Measurements from ENCODE around the gene OPRD1.

OPRD1 gene

GRCh38 chr1:28889357-28889756, 77.4 kb downstream of the OPRD1 start:
- Mint-ChIP-seq H3K36me3 (ENCODE audit: low read depth) (peaks cover 4% of the 10 kb centered on the region), H3K27me3 (ENCODE audit: low read depth) (no peaks in the 10 kb centered on the region), H3K4me3 (peak overlapping the region; percentile 35), H3K4me1 (ENCODE audit: low read depth) (peaks cover 29% of the 10 kb centered on the region), H3K9me3 (no peaks in the 10 kb centered on the region), H3K27ac (no peak overlapping the region)
- DNase-seq (ENCODE audit: low spot score) = no peak

DNA sequence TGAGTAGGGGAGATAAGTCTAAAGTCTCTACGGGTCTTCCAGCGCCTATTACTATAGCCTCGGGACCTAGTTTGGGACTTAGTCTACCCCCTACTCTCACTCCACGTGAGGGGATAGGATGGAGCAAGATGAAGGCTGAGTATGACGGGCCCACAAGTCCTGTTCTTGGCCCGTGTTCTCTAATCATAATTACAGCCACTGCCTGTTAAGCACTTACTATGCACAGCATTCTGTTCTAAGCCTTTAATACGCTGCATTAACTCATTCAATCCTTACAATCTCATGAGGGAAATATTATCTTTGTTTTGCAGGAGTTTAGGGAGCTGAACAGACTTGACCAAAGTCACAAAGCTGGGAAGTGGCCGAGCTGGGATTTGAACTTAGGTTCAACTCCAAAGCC, 78.5 kb downstream of the OPRD1 start:
- Mint-ChIP-seq H3K27ac (peak overlapping the region; percentile 31), H3K9me3 (no peaks in the 10 kb centered on the region), H3K36me3 (ENCODE audit: low read depth) (peaks cover 6% of the 10 kb centered on the region), H3K27me3 (ENCODE audit: low read depth) (no peaks in the 10 kb centered on the region), H3K4me1 (ENCODE audit: low read depth) (peaks cover 20% of the 10 kb centered on the region), H3K4me3 (no peak overlapping the region)
- DNase-seq (ENCODE audit: low spot score) = no peak

DNA sequence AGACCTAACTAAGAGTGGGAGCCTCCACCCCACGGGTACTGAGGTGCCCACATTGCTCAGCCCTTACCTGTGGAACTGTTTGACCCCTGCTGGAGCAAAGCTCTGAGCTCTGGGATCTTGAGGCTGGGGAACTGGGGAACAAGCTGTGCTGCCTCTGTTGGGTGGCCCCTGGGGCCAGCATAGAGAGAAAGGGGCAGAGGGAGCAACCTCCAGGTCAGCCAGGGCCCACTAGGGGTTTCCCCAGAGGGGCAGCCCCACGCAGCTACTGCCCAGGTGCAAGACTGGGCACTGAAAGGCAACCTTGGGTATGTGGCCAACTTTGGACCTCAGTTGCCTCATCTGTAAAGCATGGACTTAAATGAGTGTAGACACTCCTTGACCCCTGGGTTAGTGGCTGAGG, 78.9 kb downstream of the OPRD1 start:
- H3K27ac Mint-ChIP-seq = no peak overlapping the region
- DNase-seq (ENCODE audit: low spot score) = no peak
- no peak overlapping the region for H3K4me3 Mint-ChIP-seq
- H3K9me3 Mint-ChIP-seq = no peaks in the 10 kb centered on the region
- H3K4me1 Mint-ChIP-seq (ENCODE audit: low read depth) = peaks cover 17% of the 10 kb centered on the region
- peaks cover 7% of the 10 kb centered on the region for H3K36me3 Mint-ChIP-seq (ENCODE audit: low read depth)
- no peaks in the 10 kb centered on the region for H3K27me3 Mint-ChIP-seq (ENCODE audit: low read depth)

DNA sequence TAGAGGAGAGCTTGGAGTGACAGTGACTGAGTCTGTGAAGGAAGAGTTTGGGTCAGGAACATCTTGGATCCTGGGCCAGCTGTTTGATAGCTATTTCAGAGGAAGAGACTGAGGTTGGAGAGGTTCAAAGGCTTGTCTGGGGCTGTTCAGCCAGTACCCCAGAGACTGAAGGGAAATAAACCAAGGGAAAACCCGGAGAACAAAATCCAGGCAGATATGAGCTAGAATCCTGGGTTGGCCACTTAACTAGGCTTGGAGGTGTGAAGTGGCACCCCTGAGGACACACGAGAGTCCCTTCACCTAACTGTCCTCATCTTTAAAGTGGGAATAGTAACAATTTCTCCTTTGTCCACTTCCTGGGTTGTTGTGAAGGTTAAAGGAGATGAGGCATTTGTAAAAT, 79.3 kb downstream of the OPRD1 start:
- Mint-ChIP-seq H3K4me1 (ENCODE audit: low read depth) (peaks cover 13% of the 10 kb centered on the region), H3K9me3 (no peaks in the 10 kb centered on the region), H3K27me3 (ENCODE audit: low read depth) (no peaks in the 10 kb centered on the region), H3K4me3 (no peak overlapping the region), H3K36me3 (ENCODE audit: low read depth) (peaks cover 10% of the 10 kb centered on the region), H3K27ac (no peak overlapping the region)
- no peak for DNase-seq (ENCODE audit: low spot score)

DNA sequence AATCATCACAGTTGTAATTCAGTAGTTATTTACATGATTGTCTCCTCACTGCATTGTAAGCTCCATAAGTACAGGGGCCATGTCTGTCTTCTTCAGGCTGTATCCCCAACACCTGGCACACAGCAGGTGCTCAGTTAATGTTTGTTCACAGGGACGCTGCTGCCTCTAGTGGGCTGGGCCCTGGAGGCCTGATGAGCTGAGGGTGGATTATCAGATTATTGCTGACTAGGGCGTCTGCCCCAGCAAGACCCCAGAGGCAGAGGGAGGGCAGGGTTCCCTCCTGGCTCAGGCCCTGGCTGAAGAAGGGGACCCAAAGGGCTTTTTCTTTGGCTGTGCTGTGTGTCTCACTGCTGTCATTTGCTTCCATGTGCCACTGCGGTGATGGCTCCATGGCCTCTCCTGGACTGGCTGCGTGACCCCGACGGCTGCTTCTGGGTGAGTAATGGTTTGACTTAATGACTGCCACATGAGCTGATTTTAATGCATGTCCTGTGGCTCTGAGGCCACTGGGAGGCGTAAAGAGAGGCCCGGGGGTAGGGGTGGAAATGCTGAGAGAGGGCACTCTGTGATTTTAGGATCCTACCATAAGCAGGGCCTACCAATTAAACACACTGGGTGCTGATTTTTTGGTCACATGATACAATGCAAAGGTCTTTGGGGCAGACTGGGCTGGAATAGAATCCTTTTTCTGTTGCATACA, 81.6 kb downstream of the OPRD1 start:
- H3K4me1 Mint-ChIP-seq (ENCODE audit: low read depth) = peaks cover 6% of the 10 kb centered on the region
- no peak for DNase-seq (ENCODE audit: low spot score)
- no peak overlapping the region for H3K27ac Mint-ChIP-seq
- peaks cover 12% of the 10 kb centered on the region for H3K36me3 Mint-ChIP-seq (ENCODE audit: low read depth)
- no peaks in the 10 kb centered on the region for H3K9me3 Mint-ChIP-seq
- H3K4me3 Mint-ChIP-seq = no peak overlapping the region
- no peaks in the 10 kb centered on the region for H3K27me3 Mint-ChIP-seq (ENCODE audit: low read depth)

DNA sequence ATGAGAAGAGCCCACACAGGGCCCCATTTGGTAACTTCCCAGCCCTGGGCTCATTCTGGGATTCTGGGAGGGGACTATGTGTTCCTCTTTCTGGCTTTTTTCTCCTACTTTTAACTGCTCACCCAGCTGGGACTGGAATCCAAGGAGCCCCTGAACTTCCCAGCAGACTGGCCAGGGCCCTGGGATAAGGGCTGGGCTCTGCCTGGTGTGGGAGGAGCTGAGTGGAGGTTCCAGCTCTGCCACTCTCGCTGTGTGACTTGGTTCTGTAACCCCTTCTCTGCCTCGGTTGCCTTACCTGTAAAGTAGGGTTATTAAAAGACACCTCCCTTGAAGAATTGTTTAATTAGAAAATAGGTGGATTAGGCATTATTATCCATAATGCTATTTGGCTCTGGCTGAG, 82.8 kb downstream of the OPRD1 start:
- DNase-seq (ENCODE audit: low spot score) = no peak
- Mint-ChIP-seq H3K27me3 (ENCODE audit: low read depth) (no peaks in the 10 kb centered on the region), H3K9me3 (no peaks in the 10 kb centered on the region), H3K27ac (no peak overlapping the region), H3K4me3 (no peak overlapping the region), H3K36me3 (ENCODE audit: low read depth) (peaks cover 13% of the 10 kb centered on the region), H3K4me1 (ENCODE audit: low read depth) (peaks cover 8% of the 10 kb centered on the region)

- no peak for DNase-seq (ENCODE audit: low spot score)
- Mint-ChIP-seq H3K27ac (no peak overlapping the region), H3K36me3 (ENCODE audit: low read depth) (peaks cover 13% of the 10 kb centered on the region), H3K9me3 (no peaks in the 10 kb centered on the region), H3K4me1 (ENCODE audit: low read depth) (peaks cover 7% of the 10 kb centered on the region), H3K27me3 (ENCODE audit: low read depth) (no peaks in the 10 kb centered on the region), H3K4me3 (no peak overlapping the region)
Measured at GRCh38 chr1:28895896-28896608, 84.1 kb downstream of the OPRD1 start.

- no peak for DNase-seq (ENCODE audit: low spot score)
- Mint-ChIP-seq H3K4me1 (ENCODE audit: low read depth) (peaks cover 5% of the 10 kb centered on the region), H3K9me3 (no peaks in the 10 kb centered on the region), H3K27me3 (ENCODE audit: low read depth) (no peaks in the 10 kb centered on the region), H3K4me3 (no peak overlapping the region), H3K27ac (no peak overlapping the region), H3K36me3 (ENCODE audit: low read depth) (peaks cover 13% of the 10 kb centered on the region)
Measured at GRCh38 chr1:28896609-28896986, 84.6 kb downstream of the OPRD1 start.

GRCh38 chr1:28897789-28898188, 85.8 kb downstream of the OPRD1 start:
- H3K27ac Mint-ChIP-seq = no peak overlapping the region

GRCh38 chr1:28898405-28898881, 86.5 kb downstream of the OPRD1 start:
- H3K4me1 Mint-ChIP-seq (ENCODE audit: low read depth) = peaks cover 5% of the 10 kb centered on the region
- H3K9me3 Mint-ChIP-seq = no peaks in the 10 kb centered on the region
- no peaks in the 10 kb centered on the region for H3K27me3 Mint-ChIP-seq (ENCODE audit: low read depth)
- peaks cover 15% of the 10 kb centered on the region for H3K36me3 Mint-ChIP-seq (ENCODE audit: low read depth)
- H3K27ac Mint-ChIP-seq = no peak overlapping the region
- H3K4me3 Mint-ChIP-seq = no peak overlapping the region
- DNase-seq (ENCODE audit: low spot score) = no peak

More at GRCh38 chr1:28897789-28898188, 85.8 kb downstream of the OPRD1 start:
- H3K9me3 Mint-ChIP-seq = no peaks in the 10 kb centered on the region
- no peak overlapping the region for H3K4me3 Mint-ChIP-seq
- H3K4me1 Mint-ChIP-seq (ENCODE audit: low read depth) = peaks cover 5% of the 10 kb centered on the region
- peaks cover 14% of the 10 kb centered on the region for H3K36me3 Mint-ChIP-seq (ENCODE audit: low read depth)
- no peaks in the 10 kb centered on the region for H3K27me3 Mint-ChIP-seq (ENCODE audit: low read depth)
- no peak for DNase-seq (ENCODE audit: low spot score)

DNA sequence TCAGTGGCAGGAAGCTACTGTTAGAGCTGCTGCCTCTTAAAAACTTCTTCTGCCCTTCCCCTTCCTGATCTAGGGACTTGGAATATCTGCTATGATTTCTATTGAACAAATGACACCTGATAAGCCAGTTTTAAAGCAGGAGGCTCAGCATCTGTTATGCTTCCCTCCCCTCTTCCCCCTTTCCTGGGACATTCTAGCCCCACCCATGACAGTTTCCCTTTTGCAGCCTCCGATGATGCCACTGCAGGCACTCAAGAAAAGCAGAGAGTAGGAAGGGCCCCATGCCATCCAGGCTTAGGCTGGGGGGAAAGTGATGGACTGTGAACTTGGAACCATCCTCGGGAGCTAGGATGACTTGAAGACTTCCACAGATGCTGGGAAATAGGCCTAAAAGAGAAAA, 87.3 kb downstream of the OPRD1 start:
- Mint-ChIP-seq H3K27ac (no peak overlapping the region), H3K4me1 (ENCODE audit: low read depth) (peaks cover 5% of the 10 kb centered on the region), H3K36me3 (ENCODE audit: low read depth) (peaks cover 19% of the 10 kb centered on the region), H3K4me3 (no peak overlapping the region), H3K9me3 (no peaks in the 10 kb centered on the region), H3K27me3 (ENCODE audit: low read depth) (no peaks in the 10 kb centered on the region)
- DNase-seq (ENCODE audit: low spot score) = no peak

- no peaks in the 10 kb centered on the region for H3K9me3 Mint-ChIP-seq
- no peaks in the 10 kb centered on the region for H3K27me3 Mint-ChIP-seq (ENCODE audit: low read depth)
- H3K4me1 Mint-ChIP-seq (ENCODE audit: low read depth) = peaks cover 5% of the 10 kb centered on the region
- no peak overlapping the region for H3K27ac Mint-ChIP-seq
- H3K4me3 Mint-ChIP-seq = no peak overlapping the region
- peaks cover 20% of the 10 kb centered on the region for H3K36me3 Mint-ChIP-seq (ENCODE audit: low read depth)
- no peak for DNase-seq (ENCODE audit: low spot score)
Measured at GRCh38 chr1:28900562-28900961, 88.6 kb downstream of the OPRD1 start.

GRCh38 chr1:28902738-28903137, 90.8 kb downstream of the OPRD1 start:
- no peaks in the 10 kb centered on the region for H3K9me3 Mint-ChIP-seq
- peaks cover 3% of the 10 kb centered on the region for H3K4me1 Mint-ChIP-seq (ENCODE audit: low read depth)
- peaks cover 18% of the 10 kb centered on the region for H3K36me3 Mint-ChIP-seq (ENCODE audit: low read depth)
- H3K27ac Mint-ChIP-seq = no peak overlapping the region
- H3K4me3 Mint-ChIP-seq = no peak overlapping the region
- H3K27me3 Mint-ChIP-seq (ENCODE audit: low read depth) = no peaks in the 10 kb centered on the region
- no peak for DNase-seq (ENCODE audit: low spot score)

GRCh38 chr1:28905921-28906666, 94.1 kb downstream of the OPRD1 start:
- no peak overlapping the region for H3K27ac Mint-ChIP-seq
- H3K4me3 Mint-ChIP-seq = no peak overlapping the region
- no peaks in the 10 kb centered on the region for H3K9me3 Mint-ChIP-seq

More at GRCh38 chr1:28905921-28906666, 94.1 kb downstream of the OPRD1 start:
- H3K4me1 Mint-ChIP-seq (ENCODE audit: low read depth) = no peaks in the 10 kb centered on the region
- no peak for DNase-seq (ENCODE audit: low spot score)
- no peaks in the 10 kb centered on the region for H3K27me3 Mint-ChIP-seq (ENCODE audit: low read depth)
- H3K36me3 Mint-ChIP-seq (ENCODE audit: low read depth) = peaks cover 16% of the 10 kb centered on the region

Data from T-helper 2 cell treated with Interferon-gamma antibody and Interleukin-4, amounts not matched to agents 5 μg/mL and 100 μg/mL, for 36 hours (primary cell).